Fibroblast of lung (primary cell): ENCODE measurements around the gene HRH1. TPM values are rescaled to one million over a fixed set of nuclear protein-coding genes. Genes with fewer than 3 reads are reported as not detected.

ENCODE experiments used
- DNase-seq, 2 donors: peaks; one replicate each; pipeline versions ENCODE4 v3.0.0 to v3.0.0-alpha.2; 2010; ENCODE audit warnings: low read depth in 2 of 2
- H2AFZ ChIP-seq: 2 replicates; pipeline ENCODE4 v1.5.1; 2012; ENCODE audit warnings: low read length, control low read depth, inconsistent platforms
- H3K27ac ChIP-seq: 2 replicates; pipeline ENCODE4 v1.5.1; 2011; ENCODE audit warnings: low read length, control low read depth; ENCODE audit not compliant: insufficient read depth
- H3K27me3 ChIP-seq: 2 replicates; pipeline ENCODE4 v1.5.1; 2011; ENCODE audit warnings: mild to moderate bottlenecking, low read length; ENCODE audit not compliant: control insufficient read depth, insufficient read depth
- H3K36me3 ChIP-seq: 2 replicates; pipeline ENCODE4 v1.5.1; 2011; ENCODE audit warnings: low read length; ENCODE audit not compliant: control insufficient read depth, insufficient read depth
- H3K4me1 ChIP-seq: 2 replicates; pipeline ENCODE4 v1.5.1; 2011; ENCODE audit warnings: low read length; ENCODE audit not compliant: control insufficient read depth, insufficient read depth; ENCODE audit errors: extremely low read depth
- H3K4me2 ChIP-seq: 2 replicates; pipeline ENCODE4 v1.5.1; 2011; ENCODE audit warnings: low read length, control low read depth; ENCODE audit not compliant: insufficient read depth; ENCODE audit errors: extremely low read depth
- H3K4me3 ChIP-seq, 4 experiments: fragments of 200-600 bp in 1 of 4; sonication (generic) in 1 of 4; replicated peaks in 1 of 4; 2 replicates each; pipeline ENCODE4 v1.5.1; 2011 to 2016; ENCODE audit warnings: low read length in 4 of 4, low read depth in 3 of 4, mild to moderate bottlenecking in 3 of 4, control low read depth in 2 of 4, inconsistent platforms in 1 of 4, mixed read lengths in 1 of 4; ENCODE audit not compliant: insufficient read depth in 1 of 4; ENCODE audit errors: control extremely low read depth in 1 of 4
- H3K79me2 ChIP-seq: 2 replicates; pipeline ENCODE4 v1.5.1; 2012; ENCODE audit warnings: mild to moderate bottlenecking, low read length, inconsistent platforms; ENCODE audit not compliant: control insufficient read depth, insufficient read depth
- H3K9ac ChIP-seq: 2 replicates; pipeline ENCODE4 v1.5.1; 2011; ENCODE audit warnings: mild to moderate bottlenecking, low read length, control low read depth; ENCODE audit not compliant: insufficient read depth
- H3K9me3 ChIP-seq: 2 replicates; pipeline ENCODE4 v1.5.1; 2012; ENCODE audit warnings: low read depth, low read length; ENCODE audit not compliant: control insufficient read depth, insufficient read depth
- H4K20me1 ChIP-seq: 2 replicates; pipeline ENCODE4 v1.5.1; 2011; ENCODE audit warnings: low read length; ENCODE audit not compliant: control insufficient read depth, insufficient read depth; ENCODE audit errors: extremely low read depth
- EZH2 ChIP-seq: IDR thresholded peaks from 2 replicates; pipeline ENCODE4 v1.5.1; 2012; ENCODE audit warnings: low read length, control low read depth, mild to moderate bottlenecking; ENCODE audit errors: missing control alignments
- polyA plus RNA-seq, 2 donors: library from polyadenylated mRNA; depleted of rRNA in 1 of 2; stranded (reverse) in 1 of 2; unstranded in 1 of 2; fragments of >200 nt; gene quantifications; 2 replicates each; pipeline ENCODE4 v1.2.1, GENCODE V29; 2011 to 2012; ENCODE audit warnings: missing spikeins in 1 of 2
- total RNA-seq: library from RNA; depleted of rRNA; stranded (reverse); fragments of >200 nt; gene quantifications from 2 replicates; pipeline ENCODE4 v1.2.1, GENCODE V29; 2014
- TF ChIP-seq, protein P1 (sequence below), 2 donors: IDR thresholded peaks in 1 of 2; conservative IDR thresholded peaks in 1 of 2; 1 replicate in 1 of 2; 2 replicates in 1 of 2; pipeline ENCODE4 v1.5.1; 2011 to 2012; ENCODE audit warnings: low read length in 2 of 2, control low read depth in 1 of 2, inconsistent platforms in 1 of 2, low read depth in 1 of 2, mild to moderate bottlenecking in 1 of 2

The HRH1 gene
- total and polyA plus RNA-seq, 2 donors (not counting 1 experiment from before 2014, with no cell fraction given): 12.6 to 30.6 TPM

DNA sequence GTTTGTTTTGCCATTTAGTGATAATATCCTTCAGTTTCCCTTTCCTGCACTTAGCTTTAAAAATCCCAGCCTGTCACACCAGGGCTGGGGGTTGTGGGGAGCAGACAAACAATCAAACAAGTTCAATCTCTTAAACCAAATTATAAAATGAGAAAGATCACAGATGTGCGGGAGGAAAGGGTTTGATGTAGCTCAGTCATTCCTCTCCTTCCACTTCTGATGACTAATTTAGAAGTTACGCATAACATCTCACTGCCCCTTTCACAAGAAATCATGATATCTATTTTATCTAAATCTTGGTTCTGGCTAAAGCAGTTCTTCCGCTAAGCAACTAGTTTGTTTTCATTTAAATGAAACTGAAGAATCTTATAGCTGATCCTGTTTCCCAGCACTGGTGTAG, 83.8 kb downstream of the HRH1 start:
- no peak overlapping the region for H2AFZ ChIP-seq
- no peaks in the 10 kb centered on the region for H4K20me1 ChIP-seq
- DNase-seq: peak; percentile 90 to 97
- no peaks in the 10 kb centered on the region for H3K9me3 ChIP-seq
- H3K4me2 ChIP-seq: peak overlapping the region; percentile 72
- peaks cover 7% of the 10 kb centered on the region for H3K4me1 ChIP-seq
- no peaks in the 10 kb centered on the region for H3K79me2 ChIP-seq
- H3K36me3 ChIP-seq: no peaks in the 10 kb centered on the region
- peak overlapping the region; percentile 11 for H3K9ac ChIP-seq
- H3K4me3 ChIP-seq: peak overlapping the region in 2 of 4 experiments; percentile 15 to 28
- H3K27me3 ChIP-seq: no peaks in the 10 kb centered on the region
- peak overlapping the region; percentile 67 for H3K27ac ChIP-seq
- TF ChIP-seq EZH2: no peak
- TF ChIP-seq, protein P1, sequence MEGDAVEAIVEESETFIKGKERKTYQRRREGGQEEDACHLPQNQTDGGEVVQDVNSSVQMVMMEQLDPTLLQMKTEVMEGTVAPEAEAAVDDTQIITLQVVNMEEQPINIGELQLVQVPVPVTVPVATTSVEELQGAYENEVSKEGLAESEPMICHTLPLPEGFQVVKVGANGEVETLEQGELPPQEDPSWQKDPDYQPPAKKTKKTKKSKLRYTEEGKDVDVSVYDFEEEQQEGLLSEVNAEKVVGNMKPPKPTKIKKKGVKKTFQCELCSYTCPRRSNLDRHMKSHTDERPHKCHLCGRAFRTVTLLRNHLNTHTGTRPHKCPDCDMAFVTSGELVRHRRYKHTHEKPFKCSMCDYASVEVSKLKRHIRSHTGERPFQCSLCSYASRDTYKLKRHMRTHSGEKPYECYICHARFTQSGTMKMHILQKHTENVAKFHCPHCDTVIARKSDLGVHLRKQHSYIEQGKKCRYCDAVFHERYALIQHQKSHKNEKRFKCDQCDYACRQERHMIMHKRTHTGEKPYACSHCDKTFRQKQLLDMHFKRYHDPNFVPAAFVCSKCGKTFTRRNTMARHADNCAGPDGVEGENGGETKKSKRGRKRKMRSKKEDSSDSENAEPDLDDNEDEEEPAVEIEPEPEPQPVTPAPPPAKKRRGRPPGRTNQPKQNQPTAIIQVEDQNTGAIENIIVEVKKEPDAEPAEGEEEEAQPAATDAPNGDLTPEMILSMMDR (conservative IDR thresholded peaks at IDR 0.05 in 1 of 2, IDR thresholded peaks at IDR 0.05 in 1 of 2; ENCODE audit: low read depth in 1 of 2, low read length in 2 of 2): no peak

DNA sequence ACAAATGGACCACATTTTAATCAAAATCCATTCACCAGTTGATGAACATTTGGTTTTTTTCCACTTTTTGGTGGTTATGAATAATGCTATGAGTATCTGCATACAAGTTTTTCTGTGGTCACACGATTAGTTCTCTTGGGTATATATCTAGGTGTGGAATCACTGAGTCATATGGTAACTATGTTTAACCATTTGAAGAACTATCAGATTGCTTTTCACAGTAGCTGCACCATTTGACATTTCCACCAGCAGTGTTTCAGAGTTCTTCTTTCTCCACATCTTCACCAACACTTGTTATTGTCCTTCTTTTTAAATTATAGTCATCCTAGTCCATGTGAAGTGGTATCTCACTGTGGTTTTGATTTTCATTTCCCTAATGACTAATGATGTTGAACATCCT, 84.6 kb downstream of the HRH1 start:
- Histone ChIP-seq H3K27me3 (no peaks in the 10 kb centered on the region), H3K4me3 (peak overlapping the region in 1 of 4 experiments; percentile 28), H3K9ac (no peak overlapping the region), H3K79me2 (no peaks in the 10 kb centered on the region), H3K4me1 (peaks cover 7% of the 10 kb centered on the region), H3K4me2 (peak overlapping the region; percentile 72), H3K9me3 (no peaks in the 10 kb centered on the region), H4K20me1 (no peaks in the 10 kb centered on the region), H2AFZ (no peak overlapping the region), H3K27ac (peak overlapping the region; percentile 67), H3K36me3 (no peaks in the 10 kb centered on the region)
- TF ChIP-seq, protein P1 (conservative IDR thresholded peaks at IDR 0.05 in 1 of 2, IDR thresholded peaks at IDR 0.05 in 1 of 2; ENCODE audit: low read depth in 1 of 2, low read length in 2 of 2): no peak
- no peak for TF ChIP-seq EZH2
- peak; percentile 89 to 99 for DNase-seq

DNA sequence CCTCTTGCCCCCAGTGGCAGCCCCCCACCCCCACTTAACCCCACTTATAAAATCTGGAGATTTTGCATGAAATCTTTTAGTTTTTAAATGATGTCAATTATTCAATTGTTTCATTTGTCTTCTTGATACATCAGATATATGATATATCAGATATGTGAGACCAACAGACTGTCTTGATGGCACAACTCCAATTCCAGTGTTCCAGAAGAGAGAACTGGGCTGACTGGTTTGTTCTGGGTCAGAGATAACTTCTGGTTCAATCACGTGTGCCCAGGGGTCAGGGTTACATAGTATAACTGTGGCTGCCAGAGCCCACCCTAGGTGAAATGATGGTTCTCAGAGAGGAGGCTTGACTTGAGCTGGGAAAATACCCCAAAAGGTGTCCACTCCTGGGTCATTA, 85.5 kb downstream of the HRH1 start:
- no peak overlapping the region for H3K4me3 ChIP-seq
- no peak overlapping the region for H3K27ac ChIP-seq
- no peaks in the 10 kb centered on the region for H3K27me3 ChIP-seq
- H3K4me2 ChIP-seq: no peak overlapping the region
- H3K9ac ChIP-seq: no peak overlapping the region
- no peaks in the 10 kb centered on the region for H3K36me3 ChIP-seq
- H4K20me1 ChIP-seq: no peaks in the 10 kb centered on the region
- H3K4me1 ChIP-seq: peaks cover 7% of the 10 kb centered on the region
- no peaks in the 10 kb centered on the region for H3K9me3 ChIP-seq
- no peak for TF ChIP-seq EZH2
- TF ChIP-seq, protein P1 (conservative IDR thresholded peaks at IDR 0.05 in 1 of 2, IDR thresholded peaks at IDR 0.05 in 1 of 2; ENCODE audit: low read depth in 1 of 2, low read length in 2 of 2): no peak
- no peaks in the 10 kb centered on the region for H3K79me2 ChIP-seq
- H2AFZ ChIP-seq: no peak overlapping the region
- no peak for DNase-seq
